ENCODE data around the gene GRPR.
A peak's percentile ranks its signal among the peaks of the same experiment; 100 is the strongest.

The GRPR gene

GRCh38 chrX:16156692-16157331 is 33.4 kb downstream of the GRPR start:
- no peak for TF ChIP-seq EP300 (IDR thresholded peaks at IDR 0.05; ENCODE audit: borderline replicate concordance)
- TF ChIP-seq CEBPB (IDR thresholded peaks at IDR 0.05), result no peak
- no peak for TF ChIP-seq ZBTB7A (IDR thresholded peaks at IDR 0.05; ENCODE audit: low read depth)
- no peak for TF ChIP-seq CREB1 (IDR thresholded peaks at IDR 0.05; ENCODE audit: low read depth)
- TF ChIP-seq USF1 (IDR thresholded peaks at IDR 0.05), result no peak
- no peak for TF ChIP-seq EGR1 (IDR thresholded peaks at IDR 0.05)
- no peak for TF ChIP-seq TEAD4 (IDR thresholded peaks at IDR 0.05)
- no peak for TF ChIP-seq TCF12 (IDR thresholded peaks at IDR 0.05; ENCODE audit: low read depth)
- TF ChIP-seq RAD21 (IDR thresholded peaks at IDR 0.05; ENCODE audit: low read depth), result no peak
- TF ChIP-seq, protein P1, sequence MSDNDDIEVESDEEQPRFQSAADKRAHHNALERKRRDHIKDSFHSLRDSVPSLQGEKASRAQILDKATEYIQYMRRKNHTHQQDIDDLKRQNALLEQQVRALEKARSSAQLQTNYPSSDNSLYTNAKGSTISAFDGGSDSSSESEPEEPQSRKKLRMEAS (IDR thresholded peaks at IDR 0.05), result no peak
- TF ChIP-seq TAF1 (IDR thresholded peaks at IDR 0.05; ENCODE audit: low read depth), result no peak
- no peak for TF ChIP-seq REST (IDR thresholded peaks at IDR 0.05; ENCODE audit: low read depth)
- no peak for TF ChIP-seq YY1 (IDR thresholded peaks at IDR 0.05; ENCODE audit: low read depth)

DNA sequence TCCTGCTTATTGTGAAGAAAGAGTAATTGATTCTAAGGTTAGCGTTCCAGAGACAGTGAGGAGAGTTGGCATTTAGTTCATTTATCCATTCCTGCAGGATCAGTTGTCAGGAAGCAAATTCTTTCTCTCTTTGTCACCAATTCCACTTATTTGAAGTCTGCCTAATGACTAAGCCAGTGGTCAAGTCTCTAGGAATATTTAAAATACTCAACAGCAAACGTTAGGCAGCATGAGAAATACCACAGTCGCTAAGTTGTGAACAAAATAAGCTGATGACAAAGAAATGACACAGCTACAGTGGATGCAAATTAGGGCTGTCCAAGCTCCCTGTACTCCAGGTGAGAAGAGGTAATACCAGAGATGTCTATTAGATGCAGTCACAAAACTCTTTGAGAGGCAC is 37.4 kb downstream of the GRPR start:
- peak; percentile 49 for TF ChIP-seq TEAD4 (IDR thresholded peaks at IDR 0.05)
- peak; percentile 10; the same call in 1 of the 2 replicates for TF ChIP-seq NFIC (IDR thresholded peaks at IDR 0.05)
- no peak for TF ChIP-seq FOXM1 (IDR thresholded peaks at IDR 0.05; ENCODE audit: borderline replicate concordance, low read depth)

DNA sequence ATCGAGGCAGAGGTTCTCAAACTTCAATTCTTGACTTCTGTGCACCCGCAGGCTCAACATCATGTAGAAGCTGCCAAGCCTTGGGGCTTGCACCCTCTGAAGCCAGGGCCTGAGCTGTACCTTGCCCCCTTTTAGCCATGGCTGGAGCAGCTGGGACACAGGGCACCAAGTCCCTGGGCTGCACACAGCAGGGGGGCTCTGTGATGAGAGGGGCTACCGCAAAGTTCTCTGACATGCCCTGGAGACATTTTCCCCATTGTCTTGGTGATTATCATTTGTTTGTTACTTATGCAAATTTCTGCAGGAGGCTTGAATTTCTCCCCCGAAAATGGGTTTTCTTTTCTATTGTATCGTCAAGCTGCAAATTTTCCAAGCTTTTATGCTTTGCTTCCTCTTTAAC is 39.0 kb downstream of the GRPR start:
- no peak for TF ChIP-seq TCF12 (IDR thresholded peaks at IDR 0.05; ENCODE audit: low read depth)
- no peak for TF ChIP-seq CEBPB (IDR thresholded peaks at IDR 0.05)
- TF ChIP-seq USF1 (IDR thresholded peaks at IDR 0.05), result no peak
- TF ChIP-seq ZBTB7A (IDR thresholded peaks at IDR 0.05; ENCODE audit: low read depth), result no peak
- TF ChIP-seq TAF1 (IDR thresholded peaks at IDR 0.05; ENCODE audit: low read depth), result no peak
- no peak for TF ChIP-seq EGR1 (IDR thresholded peaks at IDR 0.05)
- TF ChIP-seq NFIC (IDR thresholded peaks at IDR 0.05), result no peak
- TF ChIP-seq REST (IDR thresholded peaks at IDR 0.05; ENCODE audit: low read depth), result no peak
- no peak for TF ChIP-seq YY1 (IDR thresholded peaks at IDR 0.05; ENCODE audit: low read depth)
- TF ChIP-seq FOXM1 (IDR thresholded peaks at IDR 0.05; ENCODE audit: borderline replicate concordance, low read depth), result no peak
- TF ChIP-seq RAD21 (IDR thresholded peaks at IDR 0.05; ENCODE audit: low read depth), result no peak
- no peak for TF ChIP-seq TEAD4 (IDR thresholded peaks at IDR 0.05)
- TF ChIP-seq CREB1 (IDR thresholded peaks at IDR 0.05; ENCODE audit: low read depth), result no peak

DNA sequence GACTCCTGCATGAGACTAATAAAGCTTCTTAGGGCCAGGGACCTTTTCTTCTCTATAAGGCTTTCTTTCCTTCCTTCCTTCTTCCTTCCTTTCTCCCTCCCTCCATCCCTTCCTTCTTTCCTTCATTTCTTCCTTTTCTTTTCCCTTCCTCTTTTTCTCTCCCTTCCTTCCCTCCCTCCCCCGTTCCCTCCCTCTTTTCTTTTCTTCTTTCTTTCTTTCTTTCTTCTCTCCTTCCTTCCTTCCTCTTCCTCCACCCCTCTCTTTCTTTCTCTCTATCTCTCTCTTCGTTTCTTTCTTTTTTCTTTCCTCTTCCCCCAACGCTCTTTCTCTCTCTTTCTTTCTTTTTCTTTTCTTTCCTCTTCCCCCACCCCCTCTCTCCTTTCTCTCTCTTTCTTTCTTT is 41.4 kb downstream of the GRPR start:
- no peak for TF ChIP-seq TEAD4 (IDR thresholded peaks at IDR 0.05)
- TF ChIP-seq NFIC (IDR thresholded peaks at IDR 0.05), result no peak
- TF ChIP-seq EGR1 (IDR thresholded peaks at IDR 0.05), result no peak
- no peak for TF ChIP-seq USF1 (IDR thresholded peaks at IDR 0.05)
- no peak for TF ChIP-seq TAF1 (IDR thresholded peaks at IDR 0.05; ENCODE audit: low read depth)

DNA sequence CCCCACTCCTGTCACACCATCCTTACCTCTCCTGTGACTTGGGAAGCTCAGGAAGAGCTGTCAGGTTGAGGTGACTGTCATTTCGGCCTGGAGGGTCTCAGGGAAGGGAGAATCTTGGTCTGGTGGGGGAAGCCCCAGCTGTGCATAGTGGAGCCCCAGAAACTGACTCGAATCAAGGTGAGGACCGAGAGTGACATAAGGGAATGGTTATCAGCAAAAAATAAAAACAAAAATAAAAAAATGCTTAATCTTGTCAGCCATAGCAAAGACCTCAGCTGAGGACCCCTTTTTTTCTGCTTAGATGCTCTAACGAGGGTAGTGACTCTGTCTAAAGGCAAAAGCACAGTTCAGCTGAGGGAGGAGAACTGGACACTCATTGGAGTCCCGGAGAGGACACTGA is 43.8 kb downstream of the GRPR start, which contains the start of gene MAGEB17:
TSS of gene MAGEB17 (plus strand) at position 301 of the 400 bp plus-strand sequence. CDS start 2,902 bp downstream, outside the sequence.
- TF ChIP-seq EP300 (IDR thresholded peaks at IDR 0.05; ENCODE audit: borderline replicate concordance), result no peak

- TF ChIP-seq TAF1 (IDR thresholded peaks at IDR 0.05; ENCODE audit: low read depth) (no peak), RAD21 (IDR thresholded peaks at IDR 0.05; ENCODE audit: low read depth) (no peak), EP300 (IDR thresholded peaks at IDR 0.05; ENCODE audit: borderline replicate concordance) (no peak), TCF12 (IDR thresholded peaks at IDR 0.05; ENCODE audit: low read depth) (no peak), CREB1 (IDR thresholded peaks at IDR 0.05; ENCODE audit: low read depth) (no peak), FOXM1 (IDR thresholded peaks at IDR 0.05; ENCODE audit: borderline replicate concordance, low read depth) (no peak), NFIC (IDR thresholded peaks at IDR 0.05) (no peak), ZBTB7A (IDR thresholded peaks at IDR 0.05; ENCODE audit: low read depth) (no peak), TEAD4 (IDR thresholded peaks at IDR 0.05) (no peak), YY1 (IDR thresholded peaks at IDR 0.05; ENCODE audit: low read depth) (no peak), USF1 (IDR thresholded peaks at IDR 0.05) (no peak), CEBPB (IDR thresholded peaks at IDR 0.05) (no peak), EGR1 (IDR thresholded peaks at IDR 0.05) (no peak), REST (IDR thresholded peaks at IDR 0.05; ENCODE audit: low read depth) (no peak)
- TF ChIP-seq, protein P1 (IDR thresholded peaks at IDR 0.05), result no peak
These were observed 47.7 kb downstream of the GRPR start for GRCh38 chrX:16171039-16171438.

Data from Ishikawa (cell line).